ENCODE data around the gene DNLZ. TPM values are rescaled to one million over a fixed set of nuclear protein-coding genes. Genes with fewer than 3 reads are reported as not detected.

Gene DNLZ
- total and polyA plus RNA-seq, 2 of the 4 experiments (the other 2 are of a cell fraction): 2.0 to 11.4 TPM

DNA sequence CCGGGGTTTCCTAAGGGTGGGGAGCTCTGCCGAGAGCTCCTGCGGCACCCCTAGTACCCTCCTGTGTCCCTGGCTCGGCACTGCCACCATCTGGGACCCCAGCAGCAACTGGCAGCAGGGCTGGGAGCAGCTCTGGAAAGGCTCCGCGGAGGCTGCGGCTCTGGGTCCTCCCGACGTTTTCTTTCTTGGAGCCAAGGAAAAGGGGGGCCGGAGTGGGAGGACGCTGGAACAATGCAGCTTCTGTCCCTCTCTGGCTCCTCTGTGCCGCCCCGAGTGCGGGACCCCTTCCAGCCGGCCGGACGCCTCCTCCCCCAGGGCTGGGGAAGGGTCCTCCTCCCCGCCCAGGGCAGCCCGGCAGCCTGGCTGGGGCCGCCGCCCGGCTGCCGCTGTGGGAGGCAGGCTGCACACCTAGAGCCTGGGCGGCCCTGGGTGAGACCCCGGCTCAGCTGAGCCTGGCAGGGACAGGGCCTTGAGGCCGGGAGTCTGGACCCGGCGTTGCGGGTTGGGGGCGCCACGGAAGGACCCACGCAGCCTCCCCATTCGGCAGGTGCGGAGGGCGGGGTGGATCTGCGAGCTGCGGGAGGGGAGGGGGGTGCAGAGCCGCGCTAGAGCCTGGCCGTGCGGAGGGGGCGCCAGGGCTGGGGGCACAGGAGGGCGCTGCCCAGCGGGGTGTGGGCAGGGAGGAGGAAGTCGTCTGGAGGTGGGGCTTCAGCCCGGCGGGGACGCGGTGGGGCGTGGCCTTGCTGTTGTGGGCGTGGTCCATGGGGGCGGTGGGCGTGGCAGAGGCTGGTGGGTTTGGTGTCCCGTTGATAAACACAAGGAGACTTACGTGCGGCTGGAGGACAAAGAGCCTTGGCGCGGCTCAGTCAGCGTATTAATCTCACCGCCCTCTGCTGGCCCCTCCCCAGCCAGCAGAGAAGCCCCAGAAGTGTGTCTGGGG lies 21.1 kb downstream of the DNLZ start:
- peak; percentile 81 for ATAC-seq (ENCODE audit: low read depth)
- Histone ChIP-seq H3K4me1 (ENCODE audit: control insufficient read depth, insufficient read depth, low read length) (peaks cover 8% of the 10 kb centered on the region; the same call in 1 of the 2 replicates), H2BK20ac (ENCODE audit: low read depth, low read length) (no peak overlapping the region), H3K27ac (ENCODE audit: insufficient read depth, low read length) (peak overlapping the region; percentile 4; the same call in 1 of the 2 replicates), H3K79me1 (ENCODE audit: low read depth in 1 of 2, low read length in 2 of 2) (peaks cover 15 to 65% of the 10 kb centered on the region in 2 experiments), H3K4me2 (ENCODE audit: low read depth, low read length) (no peak overlapping the region), H4K91ac (ENCODE audit: insufficient read depth, low read depth, low read length) (no peak overlapping the region; the same call in 1 of the 2 replicates), H3K4ac (ENCODE audit: low read depth, low read length) (no peak overlapping the region), H2BK5ac (ENCODE audit: low read depth, low read length, poor library complexity, severe bottlenecking) (peak overlapping the region; percentile 7), H3K36me3 (ENCODE audit: control insufficient read depth, insufficient read depth, low read length) (peaks cover 76% of the 10 kb centered on the region), H3K27me3 (ENCODE audit: control insufficient read depth, insufficient read depth, low read length) (no peaks in the 10 kb centered on the region), H3K9ac (ENCODE audit: low read depth, low read length) (no peak overlapping the region), H3K56ac (ENCODE audit: extremely low read depth, insufficient read depth, low read length) (no peak overlapping the region), H2AK9ac (replicated peaks; ENCODE audit: low read depth, low read length, poor library complexity) (peak overlapping the region; percentile 71), H2AFZ (replicated peaks; ENCODE audit: low read length, poor library complexity) (no peak overlapping the region), H4K5ac (ENCODE audit: low read depth, low read length) (no peak overlapping the region), H3K9me3 (ENCODE audit: control insufficient read depth, insufficient read depth, low read length) (no peaks in the 10 kb centered on the region), H3K23ac (ENCODE audit: low read depth, low read length) (no peak overlapping the region), H4K8ac (ENCODE audit: low read depth in 2 of 2, low read length in 2 of 2) (peak overlapping the region in 1 of 2 experiments; percentile 19; a peak in 1 of 4 replicates), H3K14ac (replicated peaks; ENCODE audit: low read depth, low read length) (no peak overlapping the region), H2BK15ac (ENCODE audit: low read depth, low read length) (no peak overlapping the region), H3K18ac (ENCODE audit: low read depth, low read length) (no peak overlapping the region), H3K9me1 (ENCODE audit: insufficient read depth, low read length) (peaks cover 4% of the 10 kb centered on the region; the same call in 1 of the 2 replicates), H3K4me3 (ENCODE audit: insufficient read depth, low read depth, low read length) (no peak overlapping the region), H2BK120ac (ENCODE audit: low read depth, low read length) (no peak overlapping the region), H4K20me1 (ENCODE audit: insufficient read depth, low read length) (peaks cover 78% of the 10 kb centered on the region), H2AK5ac (ENCODE audit: low read depth, low read length) (no peak overlapping the region; the same call in 1 of the 2 replicates)
- in situ Hi-C loops (cut with MboI; ENCODE audit: low sequenced_read_pairs) (no loop called here), intact Hi-C loops (cut with micrococcal nuclease) (no loop called here), dilution Hi-C loops (cut with HindIII; ENCODE audit: low sequenced_read_pairs, unreplicated experiment) (no loop called here)
- ChIA-PET CTCF (interaction anchor here (0.8 kb wide), 1 partner anchor 20 kb away, joined by 3 read pairs; no protein-coding TSS in a partner anchor), POLR2A (ENCODE audit: unreplicated experiment) (no interaction called here)
- DNase-seq: peak; percentile 83
- 21% methylated on average over 26 of the region's 60 CpGs; no CpG with 5 or more reads in 1 of the 2 experiments for WGBS, 2 experiments (ENCODE audit: extremely low coverage in 2 of 2, insufficient read length in 1 of 2)
- TF ChIP-seq CHD1 (IDR thresholded peaks at IDR 0.05; ENCODE audit: low read depth, low read length) (no peak), MAZ (IDR thresholded peaks at IDR 0.05; ENCODE audit: borderline replicate concordance, low read depth, low read length) (peak; percentile 39; the same call in 1 of the 2 replicates), MXI1 (IDR thresholded peaks at IDR 0.05; ENCODE audit: borderline replicate concordance, low read depth, low read length) (peak; percentile 42; the same call in 1 of the 2 replicates)
- TF ChIP-seq, protein P1, sequence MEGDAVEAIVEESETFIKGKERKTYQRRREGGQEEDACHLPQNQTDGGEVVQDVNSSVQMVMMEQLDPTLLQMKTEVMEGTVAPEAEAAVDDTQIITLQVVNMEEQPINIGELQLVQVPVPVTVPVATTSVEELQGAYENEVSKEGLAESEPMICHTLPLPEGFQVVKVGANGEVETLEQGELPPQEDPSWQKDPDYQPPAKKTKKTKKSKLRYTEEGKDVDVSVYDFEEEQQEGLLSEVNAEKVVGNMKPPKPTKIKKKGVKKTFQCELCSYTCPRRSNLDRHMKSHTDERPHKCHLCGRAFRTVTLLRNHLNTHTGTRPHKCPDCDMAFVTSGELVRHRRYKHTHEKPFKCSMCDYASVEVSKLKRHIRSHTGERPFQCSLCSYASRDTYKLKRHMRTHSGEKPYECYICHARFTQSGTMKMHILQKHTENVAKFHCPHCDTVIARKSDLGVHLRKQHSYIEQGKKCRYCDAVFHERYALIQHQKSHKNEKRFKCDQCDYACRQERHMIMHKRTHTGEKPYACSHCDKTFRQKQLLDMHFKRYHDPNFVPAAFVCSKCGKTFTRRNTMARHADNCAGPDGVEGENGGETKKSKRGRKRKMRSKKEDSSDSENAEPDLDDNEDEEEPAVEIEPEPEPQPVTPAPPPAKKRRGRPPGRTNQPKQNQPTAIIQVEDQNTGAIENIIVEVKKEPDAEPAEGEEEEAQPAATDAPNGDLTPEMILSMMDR (conservative IDR thresholded peaks at IDR 0.05; ENCODE audit: low read depth, low read length): 0 out of 2 replicates have a peak, but pooled peaks have one; percentile 15
- no TSS peak for BruUV-seq (replicated peaks)
